Measurements from ENCODE around the gene RAB25.

DNA sequence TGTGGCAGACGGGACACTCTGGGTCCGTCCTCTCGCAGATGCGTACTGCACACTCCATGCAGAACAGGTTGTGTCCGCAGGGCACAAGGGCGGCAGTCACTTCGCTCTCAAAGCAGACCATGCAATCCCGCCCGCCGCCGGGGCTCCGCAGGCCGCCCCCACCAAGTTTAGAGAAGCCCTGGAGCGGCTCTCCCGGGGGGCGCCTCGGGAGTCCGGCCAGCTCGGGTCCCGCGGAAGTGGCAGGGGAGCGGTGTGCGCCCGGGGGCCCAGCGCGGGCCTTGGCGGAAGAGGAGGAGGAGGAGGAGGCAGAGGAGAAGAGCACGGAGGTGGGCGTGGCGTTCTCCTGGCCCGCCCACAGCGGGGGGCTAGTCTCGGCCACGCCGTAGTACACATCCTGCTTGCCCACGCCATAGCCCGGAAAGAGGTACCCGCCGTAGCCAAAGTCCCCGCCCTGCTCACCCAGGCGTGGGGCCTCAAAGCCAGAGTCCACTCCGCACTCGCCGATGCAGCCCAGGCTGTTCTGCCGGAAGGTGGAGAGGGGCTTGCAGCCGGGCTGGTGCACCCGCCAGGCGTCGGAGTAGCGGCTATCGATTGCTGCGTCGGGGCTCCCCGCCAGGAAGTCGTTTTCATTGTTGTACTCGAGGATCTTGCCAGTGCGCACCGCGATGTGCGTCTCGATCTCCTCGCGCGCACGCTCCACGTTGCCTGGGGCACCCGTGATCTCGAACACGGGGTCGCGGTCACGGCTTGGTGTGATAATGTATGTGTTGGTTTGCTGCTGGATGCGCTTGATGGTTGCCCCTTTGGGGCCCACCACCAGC lies 15.9 kb downstream of the RAB25 start:
- TF ChIP-seq, protein P1, sequence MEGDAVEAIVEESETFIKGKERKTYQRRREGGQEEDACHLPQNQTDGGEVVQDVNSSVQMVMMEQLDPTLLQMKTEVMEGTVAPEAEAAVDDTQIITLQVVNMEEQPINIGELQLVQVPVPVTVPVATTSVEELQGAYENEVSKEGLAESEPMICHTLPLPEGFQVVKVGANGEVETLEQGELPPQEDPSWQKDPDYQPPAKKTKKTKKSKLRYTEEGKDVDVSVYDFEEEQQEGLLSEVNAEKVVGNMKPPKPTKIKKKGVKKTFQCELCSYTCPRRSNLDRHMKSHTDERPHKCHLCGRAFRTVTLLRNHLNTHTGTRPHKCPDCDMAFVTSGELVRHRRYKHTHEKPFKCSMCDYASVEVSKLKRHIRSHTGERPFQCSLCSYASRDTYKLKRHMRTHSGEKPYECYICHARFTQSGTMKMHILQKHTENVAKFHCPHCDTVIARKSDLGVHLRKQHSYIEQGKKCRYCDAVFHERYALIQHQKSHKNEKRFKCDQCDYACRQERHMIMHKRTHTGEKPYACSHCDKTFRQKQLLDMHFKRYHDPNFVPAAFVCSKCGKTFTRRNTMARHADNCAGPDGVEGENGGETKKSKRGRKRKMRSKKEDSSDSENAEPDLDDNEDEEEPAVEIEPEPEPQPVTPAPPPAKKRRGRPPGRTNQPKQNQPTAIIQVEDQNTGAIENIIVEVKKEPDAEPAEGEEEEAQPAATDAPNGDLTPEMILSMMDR (tag by site-specific recombination; IDR thresholded peaks at IDR 0.05) = no peak
- TF ChIP-seq ZNF175 (tag by site-specific recombination; IDR thresholded peaks at IDR 0.05) (no peak), ZNF510 (tag by site-specific recombination; IDR thresholded peaks at IDR 0.05; ENCODE audit: insufficient replicate concordance) (no peak), ZNF777 (tag by site-specific recombination; IDR thresholded peaks at IDR 0.05; ENCODE audit: borderline replicate concordance) (no peak), GFI1B (tag by site-specific recombination; IDR thresholded peaks at IDR 0.05) (no peak), ZNF19 (tag by site-specific recombination; IDR thresholded peaks at IDR 0.05; ENCODE audit: low read depth) (no peak), YY1 (tag by site-specific recombination; IDR thresholded peaks at IDR 0.05) (no peak), ZNF623 (tag by site-specific recombination; IDR thresholded peaks at IDR 0.05) (no peak), ZNF223 (tag by site-specific recombination; IDR thresholded peaks at IDR 0.05) (no peak), MEIS1 (CRISPR knock-in tag; IDR thresholded peaks at IDR 0.05; ENCODE audit: borderline replicate concordance) (no peak)
- TF ChIP-seq, protein P2, sequence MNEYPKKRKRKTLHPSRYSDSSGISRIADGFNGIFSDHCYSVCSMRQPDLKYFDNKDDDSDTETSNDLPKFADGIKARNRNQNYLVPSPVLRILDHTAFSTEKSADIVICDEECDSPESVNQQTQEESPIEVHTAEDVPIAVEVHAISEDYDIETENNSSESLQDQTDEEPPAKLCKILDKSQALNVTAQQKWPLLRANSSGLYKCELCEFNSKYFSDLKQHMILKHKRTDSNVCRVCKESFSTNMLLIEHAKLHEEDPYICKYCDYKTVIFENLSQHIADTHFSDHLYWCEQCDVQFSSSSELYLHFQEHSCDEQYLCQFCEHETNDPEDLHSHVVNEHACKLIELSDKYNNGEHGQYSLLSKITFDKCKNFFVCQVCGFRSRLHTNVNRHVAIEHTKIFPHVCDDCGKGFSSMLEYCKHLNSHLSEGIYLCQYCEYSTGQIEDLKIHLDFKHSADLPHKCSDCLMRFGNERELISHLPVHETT (tag by site-specific recombination; IDR thresholded peaks at IDR 0.05) = no peak
- TF ChIP-seq, protein P3, sequence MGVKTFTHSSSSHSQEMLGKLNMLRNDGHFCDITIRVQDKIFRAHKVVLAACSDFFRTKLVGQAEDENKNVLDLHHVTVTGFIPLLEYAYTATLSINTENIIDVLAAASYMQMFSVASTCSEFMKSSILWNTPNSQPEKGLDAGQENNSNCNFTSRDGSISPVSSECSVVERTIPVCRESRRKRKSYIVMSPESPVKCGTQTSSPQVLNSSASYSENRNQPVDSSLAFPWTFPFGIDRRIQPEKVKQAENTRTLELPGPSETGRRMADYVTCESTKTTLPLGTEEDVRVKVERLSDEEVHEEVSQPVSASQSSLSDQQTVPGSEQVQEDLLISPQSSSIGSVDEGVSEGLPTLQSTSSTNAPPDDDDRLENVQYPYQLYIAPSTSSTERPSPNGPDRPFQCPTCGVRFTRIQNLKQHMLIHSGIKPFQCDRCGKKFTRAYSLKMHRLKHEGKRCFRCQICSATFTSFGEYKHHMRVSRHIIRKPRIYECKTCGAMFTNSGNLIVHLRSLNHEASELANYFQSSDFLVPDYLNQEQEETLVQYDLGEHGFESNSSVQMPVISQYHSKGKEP (tag by site-specific recombination; IDR thresholded peaks at IDR 0.05) = no peak
- TF ChIP-seq, protein P4, sequence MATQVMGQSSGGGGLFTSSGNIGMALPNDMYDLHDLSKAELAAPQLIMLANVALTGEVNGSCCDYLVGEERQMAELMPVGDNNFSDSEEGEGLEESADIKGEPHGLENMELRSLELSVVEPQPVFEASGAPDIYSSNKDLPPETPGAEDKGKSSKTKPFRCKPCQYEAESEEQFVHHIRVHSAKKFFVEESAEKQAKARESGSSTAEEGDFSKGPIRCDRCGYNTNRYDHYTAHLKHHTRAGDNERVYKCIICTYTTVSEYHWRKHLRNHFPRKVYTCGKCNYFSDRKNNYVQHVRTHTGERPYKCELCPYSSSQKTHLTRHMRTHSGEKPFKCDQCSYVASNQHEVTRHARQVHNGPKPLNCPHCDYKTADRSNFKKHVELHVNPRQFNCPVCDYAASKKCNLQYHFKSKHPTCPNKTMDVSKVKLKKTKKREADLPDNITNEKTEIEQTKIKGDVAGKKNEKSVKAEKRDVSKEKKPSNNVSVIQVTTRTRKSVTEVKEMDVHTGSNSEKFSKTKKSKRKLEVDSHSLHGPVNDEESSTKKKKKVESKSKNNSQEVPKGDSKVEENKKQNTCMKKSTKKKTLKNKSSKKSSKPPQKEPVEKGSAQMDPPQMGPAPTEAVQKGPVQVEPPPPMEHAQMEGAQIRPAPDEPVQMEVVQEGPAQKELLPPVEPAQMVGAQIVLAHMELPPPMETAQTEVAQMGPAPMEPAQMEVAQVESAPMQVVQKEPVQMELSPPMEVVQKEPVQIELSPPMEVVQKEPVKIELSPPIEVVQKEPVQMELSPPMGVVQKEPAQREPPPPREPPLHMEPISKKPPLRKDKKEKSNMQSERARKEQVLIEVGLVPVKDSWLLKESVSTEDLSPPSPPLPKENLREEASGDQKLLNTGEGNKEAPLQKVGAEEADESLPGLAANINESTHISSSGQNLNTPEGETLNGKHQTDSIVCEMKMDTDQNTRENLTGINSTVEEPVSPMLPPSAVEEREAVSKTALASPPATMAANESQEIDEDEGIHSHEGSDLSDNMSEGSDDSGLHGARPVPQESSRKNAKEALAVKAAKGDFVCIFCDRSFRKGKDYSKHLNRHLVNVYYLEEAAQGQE (tag by site-specific recombination; IDR thresholded peaks at IDR 0.05) = no peak

Data from HEK293 (cell line).